Neutrophil (primary cell): ENCODE data around the gene CDC14B.

Experiments used
- H3K27ac ChIP-seq: fragments of 200-600 bp; sonication (generic); 2 replicates; pipeline ENCODE4 v1.5.1; 2016; ENCODE audit warnings: mild to moderate bottlenecking, moderate library complexity
- H3K27me3 ChIP-seq: fragments of 200-600 bp; sonication (generic); 2 replicates; pipeline ENCODE4 v1.6.0; 2016; ENCODE audit warnings: mild to moderate bottlenecking
- H3K36me3 ChIP-seq: fragments of 200-600 bp; sonication (generic); 2 replicates; pipeline ENCODE4 v1.5.1; 2017
- H3K4me1 ChIP-seq, 2 experiments: fragments of 200-600 bp in 1 of 2; sonication (generic) in 1 of 2; 1 replicate in 1 of 2; 2 replicates in 1 of 2; pipeline versions ENCODE4 v1.5.1 to v1.6.1; 2013 to 2016; ENCODE audit warnings: low read depth in 1 of 2, low read length in 1 of 2, mild to moderate bottlenecking in 1 of 2, moderate library complexity in 1 of 2; ENCODE audit not compliant: control insufficient read depth in 1 of 2, insufficient read depth in 1 of 2
- H3K4me3 ChIP-seq, 2 experiments: fragments of 200-600 bp in 1 of 2; sonication (generic) in 1 of 2; 1 replicate in 1 of 2; 2 replicates in 1 of 2; pipeline ENCODE4 v1.5.1; 2013 to 2016; ENCODE audit warnings: low read depth in 1 of 2, low read length in 1 of 2, mild to moderate bottlenecking in 1 of 2, moderate library complexity in 1 of 2
- H3K9me3 ChIP-seq: fragments of 200-600 bp; sonication (generic); 2 replicates; pipeline ENCODE4 v1.5.1; 2016
- CTCF ChIP-seq: fragments of 200-600 bp; sonication (generic); IDR thresholded peaks from 2 replicates; pipeline ENCODE4 v1.5.1; 2016; ENCODE audit warnings: antibody characterized with exemption

CDC14B gene

GRCh38 chr9:96540106-96540505, 79.5 kb downstream of the CDC14B start:
- no peak for TF ChIP-seq CTCF
- Histone ChIP-seq H3K36me3 (peaks cover 35% of the 10 kb centered on the region), H3K27me3 (no peaks in the 10 kb centered on the region), H3K27ac (no peak overlapping the region), H3K9me3 (no peaks in the 10 kb centered on the region), H3K4me3 (no peak overlapping the region), H3K4me1 (no peaks in the 10 kb centered on the region)

GRCh38 chr9:96532173-96532572, 87.5 kb downstream of the CDC14B start:
- H3K4me1 ChIP-seq, result no peaks in the 10 kb centered on the region
- TF ChIP-seq CTCF, result no peak
- no peaks in the 10 kb centered on the region for H3K27me3 ChIP-seq
- H3K4me3 ChIP-seq, result no peak overlapping the region
- H3K9me3 ChIP-seq, result no peaks in the 10 kb centered on the region
- no peak overlapping the region for H3K27ac ChIP-seq
- H3K36me3 ChIP-seq, result peaks cover 25% of the 10 kb centered on the region

- Histone ChIP-seq H3K4me1 (peaks cover 13 to 16% of the 10 kb centered on the region in 2 experiments), H3K4me3 (no peak overlapping the region), H3K27ac (no peak overlapping the region), H3K36me3 (no peaks in the 10 kb centered on the region), H3K9me3 (no peaks in the 10 kb centered on the region), H3K27me3 (no peaks in the 10 kb centered on the region)
- TF ChIP-seq CTCF, result no peak
Observed at GRCh38 chr9:96524764-96525163, 94.9 kb downstream of the CDC14B start.

- TF ChIP-seq CTCF, result no peak
- no peaks in the 10 kb centered on the region for H3K27me3 ChIP-seq
- no peak overlapping the region for H3K4me3 ChIP-seq
- no peak overlapping the region for H3K27ac ChIP-seq
- H3K36me3 ChIP-seq, result no peaks in the 10 kb centered on the region
- no peaks in the 10 kb centered on the region for H3K9me3 ChIP-seq
- peaks cover 13 to 16% of the 10 kb centered on the region in 2 experiments for H3K4me1 ChIP-seq
Observed at GRCh38 chr9:96524045-96524444, 95.6 kb downstream of the CDC14B start.

GRCh38 chr9:96523374-96523773, 96.3 kb downstream of the CDC14B start:
- H3K36me3 ChIP-seq, result peaks cover 3% of the 10 kb centered on the region
- no peak for TF ChIP-seq CTCF
- no peak overlapping the region for H3K4me3 ChIP-seq
- no peaks in the 10 kb centered on the region for H3K9me3 ChIP-seq
- no peak overlapping the region for H3K27ac ChIP-seq
- peaks cover 13 to 16% of the 10 kb centered on the region in 2 experiments for H3K4me1 ChIP-seq
- H3K27me3 ChIP-seq, result no peaks in the 10 kb centered on the region

- TF ChIP-seq CTCF, result no peak
Observed at GRCh38 chr9:96522366-96522765, 97.3 kb downstream of the CDC14B start.

More at GRCh38 chr9:96522366-96522765, 97.3 kb downstream of the CDC14B start:
- Histone ChIP-seq H3K27me3 (no peaks in the 10 kb centered on the region), H3K4me3 (no peak overlapping the region), H3K4me1 (peaks cover 13 to 16% of the 10 kb centered on the region in 2 experiments), H3K27ac (peak overlapping the region; percentile 61), H3K9me3 (no peaks in the 10 kb centered on the region), H3K36me3 (peaks cover 8% of the 10 kb centered on the region)
